ENCODE results near the gene LRPAP1. TPM values are rescaled to one million over a fixed set of nuclear protein-coding genes. Genes with fewer than 3 reads are reported as not detected.

Gene LRPAP1
- total and polyA plus RNA-seq, 2 donors (not counting 3 experiments of a cell fraction or from before 2014, with no cell fraction given): 90.1 to 170 TPM

DNA sequence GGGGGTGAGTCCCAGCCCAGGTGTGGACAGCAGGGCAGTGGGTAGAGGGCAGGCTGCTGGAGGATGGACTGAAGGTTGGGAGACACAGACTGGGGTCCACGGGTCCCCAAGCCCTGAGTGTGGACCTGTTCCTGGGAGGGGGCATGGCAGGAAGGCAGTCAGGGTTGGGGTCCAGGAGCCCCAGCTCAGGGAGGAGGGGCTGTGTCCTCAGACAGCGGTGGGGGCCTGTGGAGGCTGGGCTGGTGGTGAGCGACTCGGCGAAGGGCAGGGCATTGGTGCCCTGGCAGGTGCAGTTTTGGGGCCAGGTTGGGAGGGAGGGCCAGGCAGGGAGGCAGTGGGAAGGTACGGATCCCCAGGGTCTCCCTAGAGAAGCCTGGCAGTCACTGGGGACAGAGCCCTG, 35.1 kb downstream of the LRPAP1 start:
- Histone ChIP-seq H3K4me1 (ENCODE audit: control insufficient read depth, extremely low read depth, insufficient read depth, low read length) (no peaks in the 10 kb centered on the region), H3K9ac (replicated peaks; ENCODE audit: extremely low read depth, insufficient read depth, low read length) (no peak overlapping the region), H3K9me1 (replicated peaks; ENCODE audit: control insufficient read depth, extremely low read depth, insufficient read depth, low read length) (no peaks in the 10 kb centered on the region), H3K4me3 (replicated peaks in 1 of 3; ENCODE audit: insufficient read depth in 1 of 3, low read depth in 1 of 3, low read length in 3 of 3) (no peak overlapping the region), H3K36me3 (ENCODE audit: control insufficient read depth in 2 of 2, extremely low read depth in 1 of 2, insufficient read depth in 2 of 2, low read length in 2 of 2) (no peaks in the 10 kb centered on the region), H4K20me1 (replicated peaks; ENCODE audit: control insufficient read depth, extremely low read depth, insufficient read depth, low read length) (no peaks in the 10 kb centered on the region), H3K79me2 (ENCODE audit: control insufficient read depth, insufficient read depth, low read length) (no peaks in the 10 kb centered on the region), H3K27me3 (ENCODE audit: control insufficient read depth in 2 of 2, insufficient read depth in 2 of 2, low read length in 2 of 2) (no peaks in the 10 kb centered on the region), H3K27ac (ENCODE audit: insufficient read depth, low read depth, low read length) (no peak overlapping the region), H3K4me2 (ENCODE audit: insufficient read depth, low read length) (no peak overlapping the region), H3K9me3 (replicated peaks; ENCODE audit: control insufficient read depth, insufficient read depth, low read length) (no peaks in the 10 kb centered on the region), H2AFZ (ENCODE audit: low read depth, low read length) (no peak overlapping the region)
- TF ChIP-seq, protein P1, sequence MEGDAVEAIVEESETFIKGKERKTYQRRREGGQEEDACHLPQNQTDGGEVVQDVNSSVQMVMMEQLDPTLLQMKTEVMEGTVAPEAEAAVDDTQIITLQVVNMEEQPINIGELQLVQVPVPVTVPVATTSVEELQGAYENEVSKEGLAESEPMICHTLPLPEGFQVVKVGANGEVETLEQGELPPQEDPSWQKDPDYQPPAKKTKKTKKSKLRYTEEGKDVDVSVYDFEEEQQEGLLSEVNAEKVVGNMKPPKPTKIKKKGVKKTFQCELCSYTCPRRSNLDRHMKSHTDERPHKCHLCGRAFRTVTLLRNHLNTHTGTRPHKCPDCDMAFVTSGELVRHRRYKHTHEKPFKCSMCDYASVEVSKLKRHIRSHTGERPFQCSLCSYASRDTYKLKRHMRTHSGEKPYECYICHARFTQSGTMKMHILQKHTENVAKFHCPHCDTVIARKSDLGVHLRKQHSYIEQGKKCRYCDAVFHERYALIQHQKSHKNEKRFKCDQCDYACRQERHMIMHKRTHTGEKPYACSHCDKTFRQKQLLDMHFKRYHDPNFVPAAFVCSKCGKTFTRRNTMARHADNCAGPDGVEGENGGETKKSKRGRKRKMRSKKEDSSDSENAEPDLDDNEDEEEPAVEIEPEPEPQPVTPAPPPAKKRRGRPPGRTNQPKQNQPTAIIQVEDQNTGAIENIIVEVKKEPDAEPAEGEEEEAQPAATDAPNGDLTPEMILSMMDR (IDR thresholded peaks at IDR 0.05; ENCODE audit: extremely low read depth in 1 of 2, insufficient read depth in 1 of 2, low read depth in 1 of 2, low read length in 2 of 2): no peak
- TF ChIP-seq POLR2A (IDR thresholded peaks at IDR 0.05; ENCODE audit: low read depth, low read length) (no peak), JUN (IDR thresholded peaks at IDR 0.05; ENCODE audit: borderline replicate concordance, insufficient read depth, insufficient read length, low read depth) (no peak), EZH2 (IDR thresholded peaks at IDR 0.05; ENCODE audit: borderline replicate concordance, low read depth, low read length, severe bottlenecking) (no peak), FOS (IDR thresholded peaks at IDR 0.05; ENCODE audit: borderline replicate concordance, insufficient read depth, low read length) (no peak), GATA2 (IDR thresholded peaks at IDR 0.05; ENCODE audit: insufficient read depth, insufficient read length, low read depth, low read length) (no peak), POLR2AphosphoS5 (IDR thresholded peaks at IDR 0.05; ENCODE audit: insufficient read depth, low read depth, low read length) (no peak), MYC (IDR thresholded peaks at IDR 0.05; ENCODE audit: low read depth, low read length) (no peak)
- TF ChIP-seq, protein P2, sequence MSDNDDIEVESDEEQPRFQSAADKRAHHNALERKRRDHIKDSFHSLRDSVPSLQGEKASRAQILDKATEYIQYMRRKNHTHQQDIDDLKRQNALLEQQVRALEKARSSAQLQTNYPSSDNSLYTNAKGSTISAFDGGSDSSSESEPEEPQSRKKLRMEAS (IDR thresholded peaks at IDR 0.05; ENCODE audit: insufficient read depth, insufficient read length): no peak
- CTCF ChIA-PET: no interaction called here
- POLR2A ChIA-PET: no interaction called here
- no TSS peak for BruUV-seq (replicated peaks)
- DNase-seq (ENCODE audit: low read depth, low spot score) (no peak), FAIRE-seq (no peak)
- intact Hi-C loops (cut with micrococcal nuclease): no loop called here
- dilution Hi-C loops (cut with MboI; ENCODE audit: extremely low pct_ligation_motif_present, low sequenced_read_pairs): no loop called here
